GM23338 (cell line): ENCODE measurements around the gene AKAP9. TPM values are rescaled to one million over a fixed set of nuclear protein-coding genes. Genes with fewer than 3 reads are reported as not detected.

Experiments used
- ATAC-seq: fragments of 200-7000 bp; cut with Tn5 transposase; 3 replicates; pipeline ENCODE4 v1.9.1; 2020
- DNase-seq: peaks from one replicate; pipeline ENCODE4 v3.0.0-alpha.2; 2015; ENCODE audit warnings: low spot score
- H2AFZ ChIP-seq: fragments of 200-600 bp; sonication (generic); 2 replicates; pipeline ENCODE4 v1.8.0; 2016; ENCODE audit warnings: antibody characterized with exemption, mild to moderate bottlenecking, moderate library complexity
- H3F3A ChIP-seq: fragments of 200-600 bp; sonication (generic); replicated peaks from 2 replicates; pipeline ENCODE4 v1.8.0; 2017; ENCODE audit warnings: antibody characterized with exemption, mixed run types, low read depth
- H3K27ac ChIP-seq: fragments of 200-600 bp; sonication (generic); 2 replicates; pipeline ENCODE4 v1.6.1; 2016; ENCODE audit warnings: low read depth
- H3K27me3 ChIP-seq: fragments of 200-600 bp; sonication (generic); 2 replicates; pipeline ENCODE4 v1.8.0; 2016; ENCODE audit warnings: mild to moderate bottlenecking, mixed run types, moderate library complexity; ENCODE audit not compliant: insufficient read depth
- H3K36me3 ChIP-seq: fragments of 200-600 bp; sonication (generic); 2 replicates; pipeline ENCODE4 v1.8.0; 2016; ENCODE audit warnings: mild to moderate bottlenecking; ENCODE audit not compliant: insufficient read depth
- H3K4me1 ChIP-seq: fragments of 200-600 bp; sonication (generic); 2 replicates; pipeline ENCODE4 v1.8.0; 2016; ENCODE audit warnings: mild to moderate bottlenecking, moderate library complexity; ENCODE audit not compliant: insufficient read depth
- H3K4me2 ChIP-seq: fragments of 200-600 bp; sonication (generic); 2 replicates; pipeline ENCODE4 v1.7.1; 2017; ENCODE audit warnings: mixed run types
- H3K4me3 ChIP-seq: fragments of 200-600 bp; sonication (generic); 2 replicates; pipeline ENCODE4 v1.6.1; 2016; ENCODE audit warnings: mixed run types
- H3K79me2 ChIP-seq: fragments of 200-600 bp; sonication (generic); replicated peaks from 2 replicates; pipeline ENCODE4 v1.8.0; 2017; ENCODE audit warnings: mild to moderate bottlenecking; ENCODE audit not compliant: insufficient read depth
- H3K9me2 ChIP-seq: fragments of 200-600 bp; sonication (generic); 2 replicates; pipeline ENCODE4 v1.8.0; 2017; ENCODE audit not compliant: insufficient read depth
- H4K20me1 ChIP-seq: fragments of 200-600 bp; sonication (generic); replicated peaks from 2 replicates; pipeline ENCODE4 v1.8.0; 2017; ENCODE audit warnings: mild to moderate bottlenecking; ENCODE audit not compliant: insufficient read depth
- H3K27ac Mint-ChIP-seq: 2 replicates; pipeline ENCODE4 v1.8.0; 2020; ENCODE audit warnings: inconsistent platforms, mild to moderate bottlenecking, moderate library complexity, mixed read lengths
- H3K27me3 Mint-ChIP-seq: 3 replicates; pipeline ENCODE4 v1.8.0; 2022; ENCODE audit warnings: low read depth, mild to moderate bottlenecking, moderate library complexity, mixed read lengths, inconsistent platforms; ENCODE audit not compliant: insufficient read depth, poor library complexity
- H3K36me3 Mint-ChIP-seq: 3 replicates; pipeline ENCODE4 v1.8.0; 2021; ENCODE audit warnings: low read depth, mild to moderate bottlenecking, inconsistent platforms, moderate library complexity, mixed read lengths
- H3K4me1 Mint-ChIP-seq: 3 replicates; pipeline ENCODE4 v1.8.0; 2020; ENCODE audit warnings: mild to moderate bottlenecking, inconsistent platforms, mixed read lengths
- H3K4me3 Mint-ChIP-seq: 3 replicates; pipeline ENCODE4 v1.8.0; 2021; ENCODE audit warnings: moderate library complexity, mild to moderate bottlenecking, inconsistent platforms, mixed read lengths
- H3K9me3 Mint-ChIP-seq: 3 replicates; pipeline ENCODE4 v1.8.0; 2020; ENCODE audit warnings: moderate library complexity, mild to moderate bottlenecking, inconsistent platforms, mixed read lengths
- CTCF ChIP-seq, 2 experiments: fragments of 200-600 bp in 1 of 2; sonication (generic) in 1 of 2; conservative IDR thresholded peaks; 2 replicates each; pipeline versions ENCODE4 v1.5.1 to v1.6.1; 2016 to 2017; ENCODE audit warnings: antibody characterized with exemption in 2 of 2, low read depth in 2 of 2, mild to moderate bottlenecking in 2 of 2, moderate library complexity in 1 of 2
- ETS1 ChIP-seq: IDR thresholded peaks from 2 replicates; pipeline ENCODE4 v1.6.1; 2016; ENCODE audit warnings: antibody characterized with exemption
- EZH2phosphoT487 ChIP-seq: fragments of 200-600 bp; sonication (generic); IDR thresholded peaks from one replicate; pipeline ENCODE4 v1.8.1; 2018; ENCODE audit warnings: antibody characterized with exemption; ENCODE audit not compliant: unreplicated experiment
- NANOG ChIP-seq: IDR thresholded peaks from 2 replicates; pipeline ENCODE4 v1.6.1; 2016; ENCODE audit warnings: antibody characterized with exemption, borderline replicate concordance
- POLR2AphosphoS5 ChIP-seq: IDR thresholded peaks from 2 replicates; pipeline ENCODE4 v1.6.1; 2016; ENCODE audit warnings: antibody characterized with exemption, low read depth
- REST ChIP-seq: IDR thresholded peaks from one replicate; pipeline ENCODE4 v1.6.1; 2018; ENCODE audit warnings: antibody characterized with exemption; ENCODE audit not compliant: unreplicated experiment
- STAT1 ChIP-seq: IDR thresholded peaks from one replicate; pipeline ENCODE4 v1.6.1; 2016; ENCODE audit warnings: antibody characterized with exemption; ENCODE audit not compliant: unreplicated experiment
- ZNF331 ChIP-seq: fragments of 250-450 bp; sonication (Bioruptor Pico); IDR thresholded peaks from 2 replicates; pipeline ENCODE4 v1.5.0; 2020; ENCODE audit warnings: low read depth, mild to moderate bottlenecking, moderate library complexity
- ZNF462 ChIP-seq: fragments of 250-450 bp; sonication (Bioruptor Pico); IDR thresholded peaks from 2 replicates; pipeline ENCODE4 v1.5.0; 2020; ENCODE audit warnings: mild to moderate bottlenecking, moderate library complexity
- polyA plus RNA-seq: library from polyadenylated mRNA; unstranded; fragments of >200 nt; fragmentation: Nextera tagmentation; extraction: Ambion mirVana; gene quantifications from 2 replicates; pipeline ENCODE4 v1.2.1, GENCODE V29; 2016
- total RNA-seq: library from RNA; depleted of rRNA; stranded (reverse); fragments of >200 nt; shearing (Covaris generic); gene quantifications from 2 replicates; pipeline ENCODE4 v1.2.3, GENCODE V29; 2014

The AKAP9 gene
- total and polyA plus RNA-seq, 2 experiments from 2014 or later = 33.5 to 67.4 TPM

- TF ChIP-seq CTCF (conservative IDR thresholded peaks at IDR 0.05; ENCODE audit: low read depth in 2 of 2) = no peak
- no peak for TF ChIP-seq ZNF331 (CRISPR knock-in tag)
- TF ChIP-seq EZH2phosphoT487 = no peak
- TF ChIP-seq POLR2AphosphoS5 = no peak
Measured at GRCh38 chr7:92039900-92040299, 99.2 kb downstream of the AKAP9 start (continued).

- H3K27ac Mint-ChIP-seq = no peak overlapping the region
- H2AFZ ChIP-seq = no peak overlapping the region
- no peak overlapping the region for H3K4me2 ChIP-seq
- no peaks in the 10 kb centered on the region for H3F3A ChIP-seq
- no peaks in the 10 kb centered on the region for H3K9me2 ChIP-seq
- H3K9me3 Mint-ChIP-seq = no peaks in the 10 kb centered on the region
- ATAC-seq (no peak), DNase-seq (no peak)
- no peaks in the 10 kb centered on the region for H3K4me1 ChIP-seq
- peaks cover 3% of the 10 kb centered on the region; the same call in 1 of the 2 replicates for H3K36me3 ChIP-seq
- H3K27ac ChIP-seq = no peak overlapping the region
- no peaks in the 10 kb centered on the region; the same call in 1 of the 2 replicates for H4K20me1 ChIP-seq
- no peaks in the 10 kb centered on the region for H3K4me1 Mint-ChIP-seq
- H3K27me3 Mint-ChIP-seq = no peaks in the 10 kb centered on the region
- H3K79me2 ChIP-seq = no peaks in the 10 kb centered on the region
- H3K27me3 ChIP-seq = no peaks in the 10 kb centered on the region
- peaks cover 16% of the 10 kb centered on the region; the same call in 2 of the 3 replicates for H3K36me3 Mint-ChIP-seq
- no peak overlapping the region for H3K4me3 Mint-ChIP-seq
- no peak overlapping the region for H3K4me3 ChIP-seq
- TF ChIP-seq CTCF (conservative IDR thresholded peaks at IDR 0.05; ENCODE audit: low read depth in 2 of 2) = no peak
- TF ChIP-seq REST = no peak
- TF ChIP-seq NANOG = no peak
- no peak for TF ChIP-seq POLR2AphosphoS5
- TF ChIP-seq ZNF462 (CRISPR knock-in tag) = no peak
- no peak for TF ChIP-seq STAT1
- no peak for TF ChIP-seq ETS1
Measured at GRCh38 chr7:92042056-92042737, 101.5 kb downstream of the AKAP9 start.
